ENCODE measurements around the gene TNFRSF14.

Gene TNFRSF14

DNA sequence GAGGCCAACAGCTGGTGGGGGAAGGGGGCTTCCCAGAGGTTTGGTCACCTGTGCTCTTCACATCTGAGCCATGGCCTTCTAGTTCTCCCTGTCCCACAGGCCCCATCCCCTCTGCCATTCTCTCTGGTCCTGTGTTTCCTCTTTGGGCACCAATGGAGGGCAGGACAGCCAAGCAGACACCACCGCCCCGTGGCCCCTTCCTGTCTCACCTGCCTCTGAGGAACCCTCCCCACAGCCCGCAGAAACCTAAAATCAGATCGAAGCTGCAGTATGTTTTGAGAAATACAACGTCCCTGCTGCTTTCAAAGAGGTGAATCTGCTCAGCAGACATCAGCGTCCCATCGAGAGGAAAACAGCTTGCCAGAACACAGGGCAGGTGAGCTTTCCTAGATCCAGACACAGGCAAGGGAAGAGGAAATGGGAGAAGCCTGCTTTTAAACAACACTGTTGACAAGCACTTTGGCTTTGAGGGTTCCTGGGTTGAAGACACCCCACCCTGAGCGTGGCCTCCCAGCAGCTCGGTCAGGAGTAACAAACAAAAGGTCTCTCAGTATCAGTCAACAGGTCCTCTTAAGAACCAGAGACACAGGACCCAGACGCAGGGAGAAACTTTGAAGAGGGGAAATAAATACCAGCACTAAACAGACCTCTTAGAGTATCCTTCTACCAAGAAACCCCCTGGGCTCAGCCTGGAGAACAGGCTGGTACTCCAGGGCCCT is 32.1 kb upstream of the TNFRSF14 start:
- peak; percentile 28 to 68 for DNase-seq

DNA sequence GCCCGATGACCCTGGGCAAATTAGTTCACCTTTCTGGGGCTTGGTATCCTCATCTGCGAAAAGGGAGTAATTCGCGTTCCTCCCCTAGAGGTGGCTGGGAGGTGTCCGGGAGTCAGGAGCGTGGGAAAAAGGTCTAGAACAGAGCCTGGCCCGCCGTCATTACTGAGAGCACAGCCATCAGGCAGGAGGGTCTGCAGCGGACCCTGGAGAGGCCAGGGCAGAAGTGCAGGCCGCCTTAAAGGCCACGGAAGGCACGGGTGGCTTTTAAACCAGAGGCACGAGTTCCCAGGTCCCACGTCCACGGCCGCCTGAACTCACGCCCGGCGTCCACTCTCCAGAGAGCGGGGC is 30.6 kb upstream of the TNFRSF14 start:
- no peak for DNase-seq

DNA sequence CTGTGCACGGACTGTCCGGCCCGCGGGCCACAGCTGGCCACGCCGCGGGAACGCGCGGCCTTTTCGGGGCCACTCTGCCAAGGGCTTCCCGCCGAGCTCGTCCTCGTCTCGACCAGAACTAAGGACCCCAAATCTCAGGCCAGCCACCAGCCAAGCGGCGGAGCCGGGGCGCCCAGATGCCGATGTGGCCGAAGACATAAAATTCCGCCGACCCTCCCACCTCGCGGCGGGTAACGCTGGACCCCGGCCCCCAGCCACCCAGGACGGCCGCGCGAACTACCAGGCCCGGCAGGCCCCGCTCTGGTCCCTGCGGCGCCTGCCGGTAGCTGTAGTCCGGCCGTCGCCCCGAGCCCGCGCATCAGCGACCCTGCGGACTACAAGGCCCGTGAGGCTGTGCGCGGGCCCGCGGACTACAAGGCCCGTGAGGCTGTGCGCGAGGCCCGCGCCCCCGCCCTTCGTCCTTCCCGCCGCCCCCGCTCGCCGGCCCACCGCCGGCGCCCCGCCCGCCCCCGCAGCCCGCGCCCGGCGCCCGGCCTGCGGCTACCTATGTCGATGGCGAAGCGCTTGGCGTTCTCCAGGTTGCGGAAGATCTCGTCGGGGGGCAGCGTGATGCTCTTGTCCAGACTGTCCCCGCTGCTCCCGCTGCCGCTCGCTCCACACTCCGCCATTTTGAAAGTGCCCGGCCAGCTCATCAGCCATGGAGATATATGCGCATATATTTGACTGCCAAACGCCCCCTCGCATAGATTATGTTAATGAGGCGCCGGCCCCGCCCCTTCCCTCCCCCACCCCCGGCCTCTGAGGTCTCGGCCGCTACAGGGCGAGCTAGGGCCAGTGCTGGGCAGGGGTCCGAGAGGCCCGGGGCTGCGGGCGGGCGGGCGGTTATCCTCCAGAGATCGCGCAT is 30.0 kb upstream of the TNFRSF14 start, which contains the start of gene PANK4:
TSS of gene PANK4 (minus strand) at position 677 of the 904 bp plus-strand sequence. CDS start at position 668, 9 bp downstream.
- peak; percentile 88 for DNase-seq

DNA sequence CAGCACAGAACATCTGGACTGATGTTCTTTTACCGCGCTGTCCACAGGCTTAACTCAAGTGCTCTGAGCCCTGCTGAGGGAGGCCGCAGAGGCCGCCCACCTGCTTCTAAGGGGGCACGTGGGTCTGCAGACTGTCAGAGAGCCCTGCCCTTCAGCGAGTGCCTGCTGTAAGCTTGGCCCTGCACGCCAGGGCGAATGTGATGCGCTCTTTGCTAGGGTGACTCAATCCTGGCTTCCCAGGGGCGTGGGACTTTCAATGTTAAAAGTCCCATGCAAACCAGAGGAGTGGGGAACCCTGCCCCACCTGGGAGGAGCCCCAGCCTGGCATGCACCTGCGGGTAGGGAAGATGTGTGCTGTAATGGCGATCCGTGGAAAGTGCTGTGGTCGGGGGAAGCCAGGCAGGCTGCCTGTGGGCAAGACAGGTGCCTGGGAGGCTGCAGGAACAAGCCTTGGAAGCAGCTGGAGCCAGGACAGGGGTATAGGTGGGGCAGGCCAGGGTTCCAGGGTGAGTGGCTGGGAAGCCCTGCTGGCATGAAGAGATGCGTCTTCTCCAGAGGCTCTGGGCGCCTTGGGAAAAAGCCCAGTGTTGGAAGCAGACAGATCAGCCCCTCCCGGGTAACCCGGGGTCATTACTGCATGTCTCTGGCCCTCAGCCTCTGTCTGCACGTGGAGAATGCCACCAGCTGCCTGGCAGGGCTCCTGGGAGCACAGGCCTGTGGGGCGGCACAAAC is 29.2 kb upstream of the TNFRSF14 start:
- peak in 1 of 2 donors; percentile 22 for DNase-seq

DNA sequence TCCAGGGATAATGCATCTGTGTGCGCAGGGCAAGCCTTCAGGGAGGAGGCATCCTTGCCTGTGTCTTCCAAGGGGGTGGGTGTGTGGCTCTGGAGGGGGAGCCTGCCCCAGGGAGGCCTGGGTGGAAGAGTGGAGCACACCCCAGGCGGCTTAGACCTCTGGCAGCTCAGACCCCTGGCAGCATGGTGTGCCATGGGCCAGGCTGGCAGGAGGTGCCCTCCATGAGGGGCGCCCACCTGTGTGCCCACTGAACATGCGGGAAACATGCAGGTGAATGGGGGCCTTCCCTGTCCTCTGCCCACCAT is 28.7 kb upstream of the TNFRSF14 start:
- DNase-seq = no peak

DNA sequence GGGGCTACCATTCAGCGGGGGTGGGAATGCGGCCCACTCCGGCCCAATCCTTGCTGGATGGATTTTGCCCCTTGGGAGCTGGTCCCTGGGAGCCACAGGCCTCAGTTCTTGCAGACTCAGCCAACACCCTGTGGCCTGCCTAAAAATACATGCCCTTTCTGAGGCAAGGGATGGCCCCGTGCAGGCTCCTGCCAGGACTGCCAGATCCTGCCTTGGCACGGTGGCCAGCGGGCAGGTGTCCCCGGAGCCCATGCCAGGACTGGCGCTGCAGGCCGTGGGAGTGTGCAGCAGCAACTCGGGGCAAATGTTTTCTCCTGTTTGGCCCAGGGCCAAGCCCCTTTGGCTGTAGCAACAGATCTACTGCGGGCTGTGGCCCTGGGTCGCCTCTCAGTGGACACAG is 28.2 kb upstream of the TNFRSF14 start:
- no peak for DNase-seq

DNA sequence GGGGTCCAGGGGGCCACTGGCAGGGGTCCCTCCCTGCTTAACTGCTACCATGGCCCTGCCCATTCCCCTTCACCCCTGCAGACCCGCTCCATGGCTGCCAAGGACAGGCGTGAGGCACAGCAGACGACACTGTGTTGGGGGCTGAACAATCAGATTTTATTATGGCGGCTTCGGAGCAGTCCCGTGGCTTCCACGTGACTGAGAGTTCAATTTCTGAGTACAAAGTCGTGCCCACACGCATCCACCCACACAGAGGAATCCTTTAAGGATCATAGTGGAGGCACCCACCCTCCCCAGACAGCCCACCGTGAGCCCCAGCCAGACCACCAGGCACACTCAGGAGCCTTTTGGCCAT is 27.6 kb upstream of the TNFRSF14 start:
- no peak for DNase-seq

DNA sequence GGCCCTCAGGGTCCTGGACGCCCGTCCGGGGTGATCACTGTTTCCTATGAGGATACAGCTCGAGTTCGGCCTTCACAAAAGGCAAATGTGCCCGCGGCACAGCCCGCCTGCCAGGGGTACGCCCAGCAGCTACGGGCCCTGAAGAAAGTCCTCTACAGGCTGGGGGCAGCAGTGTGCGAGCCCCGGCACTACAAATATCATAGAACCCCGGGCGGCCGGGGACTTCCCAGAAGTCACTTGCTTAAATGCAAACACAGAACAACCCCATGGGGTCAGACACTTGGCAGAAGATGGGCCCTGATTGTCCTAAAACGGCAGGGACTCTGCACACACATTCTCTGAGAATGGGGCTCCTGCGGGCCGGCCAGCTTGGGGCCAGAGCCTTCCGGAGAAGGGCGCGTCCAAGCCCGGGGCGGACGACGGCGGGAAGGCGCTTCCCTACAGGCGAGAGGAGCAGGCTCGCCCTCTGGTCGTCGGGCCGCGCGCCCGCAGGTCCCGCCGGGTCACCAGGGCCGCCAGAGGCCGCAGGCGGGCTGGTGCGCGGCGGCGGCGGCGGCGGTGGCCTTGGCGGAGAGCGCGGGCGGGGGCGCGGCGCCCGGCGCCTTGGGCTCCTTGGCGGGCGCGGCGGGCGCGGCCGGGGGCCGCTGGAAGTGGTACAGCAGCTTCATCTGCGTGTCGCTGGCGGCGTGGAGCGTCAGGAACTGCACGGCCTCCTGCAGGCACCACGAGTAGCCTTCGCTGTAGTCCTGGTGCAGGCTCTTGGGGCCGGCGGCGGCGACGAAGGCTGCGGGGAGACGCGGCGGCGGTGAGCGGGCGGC is 27.0 kb upstream of the TNFRSF14 start:
- peak; percentile 62 for DNase-seq

DNA sequence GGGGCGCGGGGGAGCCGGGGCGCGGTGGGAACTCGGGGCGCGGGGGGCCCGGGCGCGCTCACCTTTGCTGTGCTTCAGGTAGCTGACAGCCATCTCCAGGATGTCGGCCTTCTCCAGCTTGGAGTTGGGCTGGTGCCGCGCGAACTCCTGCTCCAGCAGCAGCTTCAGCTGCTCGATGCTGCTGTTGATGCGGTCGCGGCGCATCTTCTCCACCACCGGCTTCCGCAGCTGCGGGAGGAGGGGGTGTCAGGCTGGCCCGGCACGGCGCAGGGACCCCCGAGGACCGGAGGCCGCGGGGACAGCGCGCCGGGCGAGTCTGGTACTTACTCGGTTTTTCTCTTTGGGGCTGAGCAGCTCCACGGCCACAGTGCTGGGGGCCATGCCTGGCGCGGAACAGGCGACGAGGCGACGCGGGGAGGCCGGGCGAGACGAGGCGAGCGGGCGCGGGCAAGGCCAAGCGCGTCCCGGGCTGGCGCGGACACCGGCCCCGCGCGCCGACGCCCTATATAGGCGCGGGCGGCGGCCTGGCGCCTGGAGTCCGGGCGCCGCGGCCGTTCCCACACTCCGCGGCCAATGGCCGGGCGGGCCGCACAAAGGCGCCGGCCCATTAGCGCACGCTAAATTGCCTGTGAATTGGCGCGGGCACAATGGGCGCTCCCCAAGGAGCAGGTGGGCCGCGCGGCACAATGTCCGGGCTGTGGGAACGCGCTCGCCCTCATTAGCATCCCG is 26.2 kb upstream of the TNFRSF14 start, which contains the start of gene HES5:
TSS of gene HES5 (minus strand) at position 480 of the 729 bp plus-strand sequence. CDS start at position 381, 99 bp downstream.
- DNase-seq = no peak

DNA sequence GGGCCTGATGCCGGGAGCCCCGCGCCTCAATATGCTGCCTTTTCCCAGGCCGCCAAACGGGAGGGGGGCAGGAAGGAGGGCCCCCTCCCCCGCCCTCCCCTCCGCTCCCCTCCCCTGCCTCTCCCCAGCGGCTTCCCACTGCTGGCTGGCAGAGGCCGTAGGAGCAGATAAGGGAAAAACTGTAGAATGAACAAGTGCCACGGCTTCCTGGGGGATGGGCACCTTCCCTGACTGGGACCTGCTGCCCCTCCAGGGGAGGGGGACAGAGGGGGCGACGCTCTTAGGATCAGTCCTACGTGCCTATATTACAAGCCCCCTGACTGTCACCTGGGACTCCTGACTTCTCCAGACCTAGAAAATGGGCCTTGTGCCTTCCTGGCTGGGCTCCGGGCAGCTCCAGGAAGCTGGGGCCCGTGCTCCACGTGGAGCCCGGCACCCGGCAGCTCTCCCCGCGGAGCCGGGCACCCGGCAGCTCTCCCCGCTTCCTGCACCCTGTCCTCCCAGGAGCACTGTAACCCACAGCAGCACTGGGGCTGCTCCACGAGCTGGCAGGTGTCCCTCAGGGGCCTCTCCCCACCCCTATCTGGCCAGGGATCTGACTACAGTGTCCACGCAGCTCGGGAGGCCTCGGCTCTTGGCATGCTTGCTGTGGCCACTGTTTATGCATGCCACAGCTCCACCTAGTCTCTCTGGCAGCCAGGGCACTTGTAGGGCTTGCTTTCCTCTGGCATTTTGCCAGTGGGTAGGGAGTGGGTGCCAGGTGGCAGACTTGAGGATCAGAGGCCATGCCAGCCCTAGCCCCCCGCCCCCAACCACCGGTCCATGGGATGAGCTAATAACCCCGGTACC is 25.4 kb upstream of the TNFRSF14 start:
- no peak for DNase-seq

DNA sequence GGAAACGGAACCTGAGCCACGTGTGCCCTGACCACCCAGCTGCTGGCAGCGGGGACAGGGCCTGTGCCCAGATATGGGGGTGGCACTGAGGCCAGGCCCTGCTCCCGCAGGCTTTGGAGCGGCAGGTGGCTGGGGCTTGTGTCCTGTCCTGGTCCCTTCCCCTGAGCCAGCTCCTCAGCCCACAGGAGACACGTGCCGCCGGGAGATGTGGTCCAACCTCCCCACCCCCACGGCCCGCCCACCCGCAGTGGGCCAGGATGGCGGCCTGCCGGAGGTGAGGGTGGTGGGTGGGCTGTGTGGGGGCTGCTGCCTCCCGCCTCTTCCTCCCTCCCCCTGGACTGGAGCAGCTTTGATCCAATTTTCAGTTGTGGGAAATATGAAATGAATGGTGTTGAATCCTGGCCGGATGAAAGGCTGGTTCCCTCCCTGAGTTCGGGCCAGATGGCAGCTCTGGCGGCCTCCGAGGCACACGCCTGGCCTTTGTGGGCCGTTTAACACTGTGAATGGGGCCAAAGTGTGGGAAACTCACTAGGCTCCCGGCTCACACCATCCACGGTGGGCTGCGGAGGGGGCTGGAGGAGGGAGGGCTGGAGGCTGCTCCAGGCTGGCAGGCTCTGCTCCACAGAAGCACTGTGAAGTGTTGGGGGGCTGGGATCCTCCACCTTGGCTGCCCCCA is 23.5 kb upstream of the TNFRSF14 start:
- DNase-seq = no peak

DNA sequence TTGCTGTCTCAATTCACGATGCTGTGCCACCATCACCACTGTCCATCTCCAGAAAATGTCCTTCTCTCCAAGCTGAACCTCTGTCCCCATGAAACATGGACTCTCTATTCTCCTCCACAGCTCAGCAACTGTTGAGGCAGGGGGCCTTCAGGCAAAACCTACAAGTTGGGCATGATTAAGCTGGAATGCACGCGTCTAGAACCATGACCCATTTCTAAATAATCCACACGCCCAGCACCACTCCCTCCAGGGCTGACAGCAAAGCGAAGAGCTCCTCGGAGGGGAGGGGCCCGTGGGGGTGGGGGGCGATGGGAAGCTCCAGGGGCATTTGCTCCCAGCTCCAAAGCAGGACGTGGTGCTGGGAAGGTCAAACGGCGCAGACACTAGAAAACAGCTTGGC is 22.8 kb upstream of the TNFRSF14 start:
- DNase-seq = no peak

DNA sequence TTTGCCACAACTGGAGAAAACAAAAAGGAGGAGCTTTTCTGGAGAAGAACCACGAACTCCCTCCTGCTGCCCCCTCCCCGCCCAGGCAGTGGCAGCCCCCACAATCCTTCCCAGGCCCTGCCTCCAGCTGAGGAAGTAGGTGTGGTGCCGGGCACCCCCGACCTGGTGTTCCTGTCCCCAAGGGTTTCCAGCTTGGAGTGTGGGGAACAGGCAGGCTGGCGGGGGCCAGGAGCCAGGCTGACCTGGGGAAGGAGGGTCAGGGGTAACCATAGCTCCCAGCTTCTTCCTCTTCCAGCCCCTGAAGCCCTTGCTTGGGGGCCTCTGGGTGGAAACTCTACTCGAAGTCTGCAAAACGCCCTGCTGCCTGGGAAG is 21.9 kb upstream of the TNFRSF14 start:
- no peak for DNase-seq

DNA sequence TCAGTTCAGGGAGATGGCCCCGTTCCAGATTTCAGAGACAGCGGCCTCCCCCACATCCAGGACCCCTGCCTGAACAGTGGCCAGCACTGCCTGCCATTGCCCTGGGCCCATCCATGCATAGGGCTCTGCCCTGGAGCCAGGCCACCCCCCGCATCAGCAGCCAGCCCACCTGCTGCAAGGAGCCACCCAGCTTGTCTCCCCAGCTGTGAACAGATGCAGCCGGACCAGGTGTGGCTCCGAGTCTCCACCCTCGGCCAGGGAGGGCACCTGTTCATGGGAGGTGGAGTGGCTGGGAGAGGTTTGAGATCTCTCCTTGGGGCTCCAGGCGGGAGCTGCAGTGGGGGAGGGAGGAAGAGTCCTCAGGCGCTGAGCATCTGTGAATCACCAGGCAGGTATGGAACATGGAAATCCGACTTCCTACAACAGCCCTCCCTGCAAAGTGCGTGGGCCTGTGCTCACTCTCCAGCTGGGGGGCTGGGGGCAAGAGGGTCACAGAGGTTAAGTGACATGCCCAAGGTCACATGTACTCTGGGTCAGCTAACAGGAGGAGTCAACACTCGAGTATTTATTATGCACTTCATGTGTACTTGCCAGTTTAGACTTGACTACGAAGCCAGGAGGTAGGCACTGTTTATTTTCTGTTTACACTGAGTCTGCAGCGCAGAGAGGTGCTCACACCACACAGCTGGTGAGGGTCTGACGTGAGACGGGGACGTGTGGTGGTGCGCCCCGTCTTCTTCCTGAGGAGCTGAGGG is 21.3 kb upstream of the TNFRSF14 start:
- no peak for DNase-seq

DNA sequence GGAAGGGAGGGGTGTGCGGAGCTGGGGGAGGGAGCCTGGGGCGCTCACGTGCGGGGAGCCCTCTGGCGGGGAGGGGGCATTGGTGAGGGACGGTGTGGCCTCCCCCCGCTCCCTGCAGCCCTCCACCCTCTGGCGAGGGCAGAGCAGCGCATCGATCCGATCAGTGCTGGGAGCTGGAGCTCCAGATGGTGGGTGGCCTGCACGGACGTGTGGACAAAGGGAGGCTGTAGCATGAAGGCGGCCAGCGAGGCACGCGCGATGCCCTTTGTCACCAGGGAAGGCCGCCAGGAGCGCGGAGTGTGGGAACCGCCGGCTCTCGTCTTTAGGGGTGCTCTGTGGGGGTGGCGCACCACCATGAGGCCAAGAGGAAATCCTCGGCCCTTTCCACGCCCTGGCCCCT is 20.7 kb upstream of the TNFRSF14 start:
- no peak for DNase-seq

DNA sequence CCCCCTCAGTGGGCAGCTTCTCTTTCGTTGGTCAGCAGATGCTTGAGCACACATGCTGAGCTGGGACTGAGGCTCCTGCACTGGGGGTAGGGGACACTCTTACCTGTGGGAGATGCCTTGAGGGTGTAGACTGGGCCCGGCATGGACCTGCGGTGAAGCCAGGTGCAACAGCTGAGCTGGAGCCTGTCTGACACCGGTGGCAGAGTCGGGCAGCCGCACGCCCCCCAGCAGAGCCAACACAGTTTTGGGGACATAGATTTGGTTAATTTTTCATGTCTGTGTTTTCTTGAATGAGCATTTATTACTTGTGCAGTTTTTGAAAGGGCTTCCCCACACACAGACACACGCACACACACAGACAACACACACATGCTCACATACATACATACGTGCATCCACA is 20.2 kb upstream of the TNFRSF14 start:
- no peak for DNase-seq

DNA sequence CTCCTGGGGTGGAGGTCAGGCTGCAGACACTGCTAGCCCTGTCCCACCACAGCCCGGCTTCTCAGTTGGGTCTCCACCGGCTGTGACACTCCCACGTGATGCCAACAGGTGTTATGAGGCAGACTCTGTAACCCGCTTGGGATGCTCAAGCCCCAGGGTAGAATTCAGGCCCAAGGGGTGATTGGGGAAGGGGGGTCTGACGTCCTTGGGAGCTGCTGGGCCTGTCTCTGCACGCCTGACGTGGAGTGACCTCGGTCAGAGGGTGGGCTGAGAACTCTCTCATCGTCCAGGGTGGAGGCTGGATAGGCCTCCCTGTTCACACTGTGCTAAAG is 18.4 kb upstream of the TNFRSF14 start:
- DNase-seq = no peak

DNA sequence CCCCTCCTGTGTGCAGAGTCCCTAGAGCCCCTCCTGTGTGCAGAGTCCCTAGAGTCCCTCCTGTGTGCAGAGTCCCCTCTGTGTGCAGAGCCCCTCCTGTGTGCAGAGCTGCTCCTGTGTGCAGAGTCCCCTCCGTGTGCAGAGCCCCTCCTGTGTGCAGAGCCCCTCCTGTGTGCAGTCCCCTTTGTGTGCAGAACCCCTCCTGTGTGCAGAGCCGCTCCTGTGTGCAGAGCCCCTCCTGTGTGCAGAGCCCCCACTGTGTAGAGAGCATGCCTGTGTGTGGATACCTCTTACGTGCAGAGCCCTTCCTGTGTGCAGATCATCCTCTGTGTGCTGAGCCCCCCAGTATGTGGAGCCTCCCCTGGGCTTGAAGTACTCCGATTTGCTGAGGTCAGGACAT is 17.8 kb upstream of the TNFRSF14 start:
- no peak for DNase-seq

DNA sequence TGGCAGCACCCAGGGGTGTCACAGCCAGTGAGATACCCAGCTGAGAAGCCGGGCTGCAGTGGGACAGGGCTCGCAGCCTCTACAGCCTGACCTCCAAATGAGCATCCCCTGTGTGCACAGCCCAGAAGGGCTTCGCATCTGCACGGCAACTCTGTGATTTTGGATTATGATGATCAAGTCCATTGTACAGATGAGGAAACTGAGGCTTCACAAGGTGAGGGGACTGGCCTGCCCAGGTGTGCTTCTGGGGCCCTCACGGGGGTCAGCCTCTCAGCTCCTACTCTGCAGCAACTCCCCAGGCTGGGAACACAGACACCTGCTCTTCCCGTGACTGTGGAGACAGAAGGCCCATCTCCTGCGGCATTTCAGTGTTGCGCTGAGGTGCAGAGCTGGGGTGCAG is 17.3 kb upstream of the TNFRSF14 start:
- no peak for DNase-seq

Measured in CD4-positive, alpha-beta T cell treated with Interleukin-4 for 1 hour (primary cell).